ENCODE data around the gene ST7.

- no peak for TF ChIP-seq CTCF (conservative IDR thresholded peaks at IDR 0.05 in 1 of 2, IDR thresholded peaks at IDR 0.05 in 1 of 2; ENCODE audit: low read depth in 1 of 2, low read length in 2 of 2)
- no peak for TF ChIP-seq EZH2 (IDR thresholded peaks at IDR 0.05; ENCODE audit: low read length, missing control alignments)
Measured at GRCh38 chr7:117061751-117062150, 108.5 kb downstream of the ST7 start.

Measured in fibroblast of lung (primary cell).